HEK293 (cell line): ENCODE measurements around the gene ZNF524.

Experiments
- CTCF ChIA-PET: fragments of 350-600 bp; formaldehyde crosslinking; extraction: SDS; loops from one replicate; lab custom pipeline; 2021; ENCODE audit warnings: antibody characterized with exemption; lab: Yijun Ruan, JAX
- POLR2A ChIA-PET: fragments of 300-600 bp; formaldehyde crosslinking; extraction: SDS; loops from one replicate; lab custom pipeline; 2020; ENCODE audit warnings: antibody characterized with exemption, inconsistent platforms; lab: Yijun Ruan, JAX
- H3K27ac ChIP-seq: fragments of 200-500 bp; sonication (Bioruptor generic); 2 replicates; pipeline ENCODE4 v1.5.1; 2014; ENCODE audit warnings: low read depth, low read length, control low read depth, inconsistent platforms; ENCODE audit errors: extremely low read depth
- H3K36me3 ChIP-seq, 2 experiments: fragments of 200-500 bp in 1 of 2; sonication (Bioruptor generic) in 1 of 2; 1 replicate in 1 of 2; 2 replicates in 1 of 2; pipeline ENCODE4 v1.5.1; 2014 to 2017; ENCODE audit warnings: inconsistent platforms in 2 of 2, low read length in 2 of 2; ENCODE audit not compliant: control insufficient read depth in 2 of 2, insufficient read depth in 1 of 2
- H3K4me1 ChIP-seq: fragments of 200-500 bp; sonication (Bioruptor generic); 2 replicates; pipeline ENCODE4 v1.5.1; 2014; ENCODE audit warnings: mild to moderate bottlenecking, low read length, inconsistent platforms; ENCODE audit not compliant: control insufficient read depth, insufficient read depth
- H3K4me3 ChIP-seq: 2 replicates; pipeline ENCODE4 v1.5.1; 2011; ENCODE audit warnings: low read depth, mild to moderate bottlenecking, control low read depth, low read length, moderate library complexity
- H3K9me3 ChIP-seq: fragments of 200-500 bp; sonication (Bioruptor generic); 2 replicates; pipeline ENCODE4 v1.5.1; 2014; ENCODE audit warnings: low read depth, low read length, inconsistent platforms; ENCODE audit not compliant: control insufficient read depth, insufficient read depth
- IKZF3 ChIP-seq: fragments of 450-650 bp; IDR thresholded peaks from 2 replicates; pipeline ENCODE4 v1.5.0; 2018; ENCODE audit warnings: missing biosample characterization, mild to moderate bottlenecking, missing genetic modification characterization, moderate library complexity
- MYNN ChIP-seq: fragments of 450-650 bp; formaldehyde crosslinking; IDR thresholded peaks from 2 replicates; pipeline ENCODE4 v1.5.1; 2016; ENCODE audit warnings: missing biosample characterization, missing genetic modification characterization, borderline replicate concordance
- TCF7L2 ChIP-seq: IDR thresholded peaks from 2 replicates; pipeline ENCODE4 v1.6.1; 2011; ENCODE audit warnings: low read depth, mild to moderate bottlenecking, inconsistent platforms, low read length, moderate library complexity, borderline replicate concordance
- ZBTB20 ChIP-seq: fragments of 450-650 bp; formaldehyde crosslinking; IDR thresholded peaks from 2 replicates; pipeline ENCODE4 v1.5.1; 2016; ENCODE audit warnings: missing biosample characterization, missing genetic modification characterization
- ZNF112 ChIP-seq: fragments of 450-650 bp; formaldehyde crosslinking; IDR thresholded peaks from 2 replicates; pipeline ENCODE4 v1.5.0; 2017; ENCODE audit warnings: missing biosample characterization, missing genetic modification characterization
- ZNF133 ChIP-seq: fragments of 450-650 bp; formaldehyde crosslinking; IDR thresholded peaks from 2 replicates; pipeline ENCODE4 v1.5.1; 2016; ENCODE audit warnings: missing biosample characterization, missing genetic modification characterization
- ZNF146 ChIP-seq: fragments of 450-650 bp; formaldehyde crosslinking; IDR thresholded peaks from 2 replicates; pipeline ENCODE4 v1.5.1; 2016; ENCODE audit warnings: missing biosample characterization, missing genetic modification characterization
- ZNF184 ChIP-seq: fragments of 450-650 bp; IDR thresholded peaks from 2 replicates; pipeline ENCODE4 v1.5.1; 2018; ENCODE audit warnings: missing biosample characterization, mild to moderate bottlenecking, missing genetic modification characterization
- ZNF274 ChIP-seq, 2 experiments: fragments of 200-500 bp in 1 of 2; fragments of 450-650 bp in 1 of 2; sonication (Bioruptor generic) in 1 of 2; formaldehyde crosslinking in 1 of 2; IDR thresholded peaks; 2 replicates each; pipeline versions ENCODE4 v1.5.1 to v1.6.1; 2014 to 2016; ENCODE audit warnings: borderline replicate concordance in 1 of 2, inconsistent platforms in 1 of 2, low read length in 1 of 2, missing biosample characterization in 1 of 2, missing genetic modification characterization in 1 of 2
- ZNF350 ChIP-seq: fragments of 450-650 bp; formaldehyde crosslinking; IDR thresholded peaks from 2 replicates; pipeline ENCODE4 v1.5.0; 2017; ENCODE audit warnings: missing biosample characterization, mild to moderate bottlenecking, missing genetic modification characterization
- ZNF416 ChIP-seq: fragments of 450-650 bp; formaldehyde crosslinking; IDR thresholded peaks from 2 replicates; pipeline ENCODE4 v1.5.1; 2016; ENCODE audit warnings: missing biosample characterization, missing genetic modification characterization
- ZNF433 ChIP-seq: fragments of 450-650 bp; formaldehyde crosslinking; IDR thresholded peaks from 2 replicates; pipeline ENCODE4 v1.5.1; 2016; ENCODE audit warnings: missing biosample characterization, missing genetic modification characterization, low read depth
- ZNF555 ChIP-seq: fragments of 450-650 bp; formaldehyde crosslinking; conservative IDR thresholded peaks from 2 replicates; pipeline ENCODE4 v1.5.1; 2017; ENCODE audit warnings: missing biosample characterization, mild to moderate bottlenecking, missing genetic modification characterization, inconsistent platforms
- ZNF600 ChIP-seq: fragments of 450-650 bp; formaldehyde crosslinking; IDR thresholded peaks from 2 replicates; pipeline ENCODE4 v1.5.1; 2016; ENCODE audit warnings: missing biosample characterization, missing genetic modification characterization
- ZNF791 ChIP-seq: fragments of 450-650 bp; formaldehyde crosslinking; IDR thresholded peaks from 2 replicates; pipeline ENCODE4 v1.5.1; 2016; ENCODE audit warnings: missing biosample characterization, missing genetic modification characterization
- ZSCAN16 ChIP-seq: fragments of 450-650 bp; formaldehyde crosslinking; IDR thresholded peaks from 2 replicates; pipeline ENCODE4 v1.5.1; 2016; ENCODE audit warnings: missing biosample characterization, missing genetic modification characterization
- TF ChIP-seq, protein P1 (sequence below): fragments of 450-650 bp; formaldehyde crosslinking; IDR thresholded peaks from 2 replicates; pipeline ENCODE4 v1.5.1; 2017; ENCODE audit warnings: missing biosample characterization, missing genetic modification characterization
- TF ChIP-seq, protein P2 (sequence below): fragments of 450-650 bp; formaldehyde crosslinking; IDR thresholded peaks from 2 replicates; pipeline ENCODE4 v1.5.1; 2016; ENCODE audit warnings: missing biosample characterization, missing genetic modification characterization
- TF ChIP-seq, protein P3 (sequence below): IDR thresholded peaks from 2 replicates; pipeline ENCODE4 v1.6.1; 2011; ENCODE audit warnings: mild to moderate bottlenecking, low read depth, low read length, borderline replicate concordance
- TF ChIP-seq, protein P4 (sequence below): fragments of 450-650 bp; formaldehyde crosslinking; IDR thresholded peaks from 2 replicates; pipeline ENCODE4 v1.5.1; 2016; ENCODE audit warnings: missing biosample characterization, missing genetic modification characterization

ZNF524 gene

DNA sequence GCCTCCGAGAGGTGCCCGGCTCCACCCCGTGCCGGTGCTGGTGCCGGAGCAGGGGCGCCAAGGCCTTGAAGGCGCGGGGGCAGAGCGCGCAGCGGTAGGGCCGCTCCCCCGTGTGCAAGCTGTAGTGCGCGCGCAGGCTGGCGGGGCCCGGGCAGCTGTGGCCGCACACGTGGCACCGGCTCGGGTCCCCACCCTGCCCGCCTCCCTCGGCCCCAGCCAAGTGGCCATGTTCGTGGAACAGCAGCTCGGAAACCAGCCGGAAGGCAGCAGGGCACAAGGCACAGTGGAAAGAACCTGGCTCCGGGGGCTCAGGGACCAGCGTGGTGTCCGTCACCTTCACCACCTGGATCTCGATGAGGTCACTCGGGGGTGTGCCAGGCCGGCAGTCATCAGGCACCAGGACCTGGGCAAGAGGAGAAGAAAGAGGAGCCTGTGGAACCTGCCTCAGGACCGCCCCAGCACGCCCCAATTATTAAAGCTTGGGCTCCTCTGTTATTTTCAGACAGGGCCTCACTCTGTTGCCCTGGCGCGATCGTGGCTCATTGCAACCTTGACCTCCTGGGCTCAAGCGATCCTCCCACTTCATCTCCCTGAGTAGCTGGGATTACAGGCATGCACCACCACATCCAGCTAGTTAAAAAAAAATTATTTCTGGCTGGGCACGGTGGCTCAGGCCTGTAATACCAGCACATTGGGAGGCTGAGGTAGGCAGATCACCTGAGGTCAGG, 22.3 kb downstream of the ZNF524 start:
- TF ChIP-seq ZNF146 (no peak), ZNF184 (tag by site-specific recombination) (no peak), ZNF350 (tag by site-specific recombination) (no peak), ZNF600 (tag by site-specific recombination) (no peak), ZNF433 (tag by site-specific recombination) (no peak), ZNF416 (tag by site-specific recombination) (no peak), ZNF791 (tag by site-specific recombination) (no peak), ZNF274 (IDR thresholded peaks at IDR 0.05; ENCODE audit: low read length) (no peak), ZNF274 (tag by site-specific recombination; IDR thresholded peaks at IDR 0.05; ENCODE audit: borderline replicate concordance) (no peak), ZNF112 (tag by site-specific recombination) (no peak), ZNF555 (tag by site-specific recombination) (no peak), TCF7L2 (no peak), IKZF3 (tag by site-specific recombination) (no peak), MYNN (tag by site-specific recombination) (no peak), ZBTB20 (tag by site-specific recombination) (no peak), ZNF133 (tag by site-specific recombination) (no peak), ZSCAN16 (tag by site-specific recombination) (no peak)
- TF ChIP-seq, protein P1, sequence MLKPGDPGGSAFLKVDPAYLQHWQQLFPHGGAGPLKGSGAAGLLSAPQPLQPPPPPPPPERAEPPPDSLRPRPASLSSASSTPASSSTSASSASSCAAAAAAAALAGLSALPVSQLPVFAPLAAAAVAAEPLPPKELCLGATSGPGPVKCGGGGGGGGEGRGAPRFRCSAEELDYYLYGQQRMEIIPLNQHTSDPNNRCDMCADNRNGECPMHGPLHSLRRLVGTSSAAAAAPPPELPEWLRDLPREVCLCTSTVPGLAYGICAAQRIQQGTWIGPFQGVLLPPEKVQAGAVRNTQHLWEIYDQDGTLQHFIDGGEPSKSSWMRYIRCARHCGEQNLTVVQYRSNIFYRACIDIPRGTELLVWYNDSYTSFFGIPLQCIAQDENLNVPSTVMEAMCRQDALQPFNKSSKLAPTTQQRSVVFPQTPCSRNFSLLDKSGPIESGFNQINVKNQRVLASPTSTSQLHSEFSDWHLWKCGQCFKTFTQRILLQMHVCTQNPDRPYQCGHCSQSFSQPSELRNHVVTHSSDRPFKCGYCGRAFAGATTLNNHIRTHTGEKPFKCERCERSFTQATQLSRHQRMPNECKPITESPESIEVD, result no peak
- TF ChIP-seq, protein P2, sequence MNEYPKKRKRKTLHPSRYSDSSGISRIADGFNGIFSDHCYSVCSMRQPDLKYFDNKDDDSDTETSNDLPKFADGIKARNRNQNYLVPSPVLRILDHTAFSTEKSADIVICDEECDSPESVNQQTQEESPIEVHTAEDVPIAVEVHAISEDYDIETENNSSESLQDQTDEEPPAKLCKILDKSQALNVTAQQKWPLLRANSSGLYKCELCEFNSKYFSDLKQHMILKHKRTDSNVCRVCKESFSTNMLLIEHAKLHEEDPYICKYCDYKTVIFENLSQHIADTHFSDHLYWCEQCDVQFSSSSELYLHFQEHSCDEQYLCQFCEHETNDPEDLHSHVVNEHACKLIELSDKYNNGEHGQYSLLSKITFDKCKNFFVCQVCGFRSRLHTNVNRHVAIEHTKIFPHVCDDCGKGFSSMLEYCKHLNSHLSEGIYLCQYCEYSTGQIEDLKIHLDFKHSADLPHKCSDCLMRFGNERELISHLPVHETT (tag by site-specific recombination), result no peak
- TF ChIP-seq, protein P3, sequence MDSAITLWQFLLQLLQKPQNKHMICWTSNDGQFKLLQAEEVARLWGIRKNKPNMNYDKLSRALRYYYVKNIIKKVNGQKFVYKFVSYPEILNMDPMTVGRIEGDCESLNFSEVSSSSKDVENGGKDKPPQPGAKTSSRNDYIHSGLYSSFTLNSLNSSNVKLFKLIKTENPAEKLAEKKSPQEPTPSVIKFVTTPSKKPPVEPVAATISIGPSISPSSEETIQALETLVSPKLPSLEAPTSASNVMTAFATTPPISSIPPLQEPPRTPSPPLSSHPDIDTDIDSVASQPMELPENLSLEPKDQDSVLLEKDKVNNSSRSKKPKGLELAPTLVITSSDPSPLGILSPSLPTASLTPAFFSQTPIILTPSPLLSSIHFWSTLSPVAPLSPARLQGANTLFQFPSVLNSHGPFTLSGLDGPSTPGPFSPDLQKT, result no peak
- TF ChIP-seq, protein P4, sequence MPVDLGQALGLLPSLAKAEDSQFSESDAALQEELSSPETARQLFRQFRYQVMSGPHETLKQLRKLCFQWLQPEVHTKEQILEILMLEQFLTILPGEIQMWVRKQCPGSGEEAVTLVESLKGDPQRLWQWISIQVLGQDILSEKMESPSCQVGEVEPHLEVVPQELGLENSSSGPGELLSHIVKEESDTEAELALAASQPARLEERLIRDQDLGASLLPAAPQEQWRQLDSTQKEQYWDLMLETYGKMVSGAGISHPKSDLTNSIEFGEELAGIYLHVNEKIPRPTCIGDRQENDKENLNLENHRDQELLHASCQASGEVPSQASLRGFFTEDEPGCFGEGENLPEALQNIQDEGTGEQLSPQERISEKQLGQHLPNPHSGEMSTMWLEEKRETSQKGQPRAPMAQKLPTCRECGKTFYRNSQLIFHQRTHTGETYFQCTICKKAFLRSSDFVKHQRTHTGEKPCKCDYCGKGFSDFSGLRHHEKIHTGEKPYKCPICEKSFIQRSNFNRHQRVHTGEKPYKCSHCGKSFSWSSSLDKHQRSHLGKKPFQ (tag by site-specific recombination), result no peak
- CTCF ChIA-PET, result interaction anchor here (0.9 to 5.3 kb wide), 7 partner anchors 9 to 155 kb away, joined by 3 to 30 read pairs (median 4); partner anchors contain the start of gene ZNF865
- Histone ChIP-seq H3K4me3 (no peak overlapping the region), H3K9me3 (no peaks in the 10 kb centered on the region), H3K27ac (no peak overlapping the region), H3K4me1 (peaks cover 5% of the 10 kb centered on the region), H3K36me3 (peaks cover 2 to 5% of the 10 kb centered on the region in 2 experiments; a peak in 2 of 3 replicates)
- POLR2A ChIA-PET, result interaction anchor here (0.5 to 9.1 kb wide), 3 partner anchors 17 to 519 kb away, joined by 3 to 75 read pairs (median 5); partner anchors contain the start of genes FIZ1, ZNF444 and ZNF865
